HG02798 (cell line): Measurements from ENCODE around the gene BAHCC1.

Experiments
- ATAC-seq: cut with Tn5 transposase; IDR thresholded peaks from one replicate; pipeline ENCODE4 v1.9.1; 2021; ENCODE audit warnings: mild to moderate bottlenecking; ENCODE audit not compliant: unreplicated experiment, poor library complexity

Gene BAHCC1

DNA sequence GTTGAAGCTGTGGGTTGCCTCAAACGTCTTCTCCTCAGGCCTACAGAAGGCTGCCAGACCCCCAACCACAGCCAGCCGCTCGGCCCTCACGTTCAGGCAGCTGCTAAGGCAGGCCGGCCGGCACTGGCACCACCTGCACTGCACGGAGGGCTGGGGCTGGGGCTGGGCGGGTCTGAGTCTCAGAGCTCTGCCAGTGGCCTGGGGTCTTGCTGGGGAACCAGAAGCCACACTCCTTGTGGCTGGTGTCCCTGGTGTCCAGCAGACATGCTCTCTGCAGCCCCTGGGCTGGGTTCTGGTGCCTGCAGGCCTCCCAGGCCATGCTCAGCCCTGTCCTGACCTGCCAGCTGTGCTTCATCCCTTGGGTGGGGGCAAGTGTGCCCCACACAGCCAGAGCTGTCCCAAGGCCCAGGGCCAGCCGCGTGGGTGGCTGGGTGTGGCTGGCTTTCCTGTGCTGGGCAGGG is 42.0 kb downstream of the BAHCC1 start:
- no peak for ATAC-seq

DNA sequence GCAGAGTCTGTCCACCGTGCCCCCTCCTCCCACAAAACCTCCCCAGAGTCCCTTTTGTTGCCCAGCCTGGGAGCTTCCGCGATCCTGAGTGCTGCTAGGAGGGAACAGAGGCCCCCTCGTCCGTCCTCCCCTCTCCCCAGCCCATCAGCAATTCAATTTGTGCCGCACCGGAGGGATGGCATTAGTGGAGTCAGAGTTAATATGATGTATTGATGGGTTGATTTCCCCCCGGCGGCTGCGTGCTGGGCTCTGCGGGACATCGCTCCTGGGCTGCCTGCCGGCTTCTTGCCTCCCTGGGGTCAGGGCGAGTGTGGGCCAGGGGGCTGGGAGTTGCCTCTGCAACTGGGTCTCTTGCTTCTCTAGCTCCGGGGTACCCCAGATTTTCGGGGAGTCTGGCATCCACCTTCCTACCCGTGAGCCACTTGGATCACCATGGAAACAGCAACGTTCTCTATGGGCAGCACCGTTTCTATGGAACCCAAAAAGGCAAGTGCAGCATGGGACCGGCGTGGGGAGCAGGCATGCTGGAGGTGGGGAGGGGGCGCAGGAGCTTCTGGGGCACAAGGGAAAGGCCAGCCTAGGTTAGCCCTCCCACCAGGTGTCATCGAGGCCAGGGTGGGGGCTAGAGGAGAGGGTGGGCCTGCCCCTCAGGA is 42.9 kb downstream of the BAHCC1 start:
- ATAC-seq, result no peak

DNA sequence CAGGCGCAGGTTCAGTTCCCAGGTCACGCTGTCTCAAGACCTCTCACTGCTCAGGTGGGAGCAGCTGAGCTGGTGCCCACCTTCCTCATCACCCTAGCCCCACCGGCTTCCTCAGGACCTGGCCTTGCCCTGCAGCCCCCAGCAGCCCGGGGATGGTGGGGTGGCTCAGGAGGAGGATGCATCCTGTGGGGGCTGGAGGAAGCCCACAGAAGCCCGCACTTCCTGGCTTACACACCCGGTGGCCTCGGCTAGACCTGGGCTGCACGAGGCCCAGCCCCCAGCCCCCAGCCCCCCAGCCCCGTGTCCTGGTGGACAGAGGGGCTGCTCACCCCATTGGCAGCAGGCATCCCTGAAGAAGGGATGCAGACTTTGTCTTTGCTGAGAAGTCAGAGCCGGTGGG is 43.4 kb downstream of the BAHCC1 start:
- no peak for ATAC-seq

- no peak for ATAC-seq
Measured at GRCh38 chr17:81440051-81440471, 44.8 kb downstream of the BAHCC1 start.

GRCh38 chr17:81440511-81441244 is 45.4 kb downstream of the BAHCC1 start:
- ATAC-seq, result no peak

DNA sequence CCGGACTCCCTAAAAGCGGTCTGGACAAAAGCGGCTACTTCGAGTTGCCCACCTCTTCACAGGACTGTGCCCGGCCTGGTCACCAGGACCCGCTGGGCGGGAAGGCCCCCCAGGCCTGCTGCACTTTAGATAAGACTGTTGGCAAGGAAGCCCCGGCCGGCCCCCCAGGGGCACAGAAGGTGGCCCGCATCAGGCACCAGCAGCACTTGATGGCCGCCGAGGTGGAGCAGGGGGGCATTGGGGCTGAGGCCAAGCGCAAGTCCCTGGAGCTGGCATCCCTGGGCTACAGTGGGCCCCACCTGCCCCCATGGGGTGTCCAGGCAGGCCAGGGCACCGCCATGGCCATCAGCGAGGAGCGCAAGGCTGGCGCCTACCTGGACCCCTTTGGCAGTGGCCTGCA is 47.5 kb downstream of the BAHCC1 start:
- no peak for ATAC-seq

DNA sequence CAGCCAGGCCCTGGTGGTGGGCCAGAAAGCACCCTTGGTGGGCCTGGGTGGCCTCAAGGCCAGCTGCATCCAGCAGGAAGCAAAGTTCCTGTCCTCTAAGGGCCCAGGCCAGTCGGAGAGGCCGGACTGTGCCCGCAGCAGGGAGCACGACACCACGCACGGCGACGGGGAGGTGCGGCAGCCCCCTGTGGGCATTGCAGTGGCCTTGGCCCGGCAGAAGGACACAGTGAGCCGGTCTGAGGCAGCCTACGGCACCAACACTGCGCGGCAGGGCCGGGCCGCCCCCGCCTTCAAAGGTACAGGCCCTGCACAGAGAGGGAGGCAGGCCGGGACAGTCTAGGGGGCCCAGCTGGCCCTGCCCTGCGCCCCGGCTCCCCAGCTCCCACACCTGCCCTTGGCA is 48.0 kb downstream of the BAHCC1 start:
- no peak for ATAC-seq

DNA sequence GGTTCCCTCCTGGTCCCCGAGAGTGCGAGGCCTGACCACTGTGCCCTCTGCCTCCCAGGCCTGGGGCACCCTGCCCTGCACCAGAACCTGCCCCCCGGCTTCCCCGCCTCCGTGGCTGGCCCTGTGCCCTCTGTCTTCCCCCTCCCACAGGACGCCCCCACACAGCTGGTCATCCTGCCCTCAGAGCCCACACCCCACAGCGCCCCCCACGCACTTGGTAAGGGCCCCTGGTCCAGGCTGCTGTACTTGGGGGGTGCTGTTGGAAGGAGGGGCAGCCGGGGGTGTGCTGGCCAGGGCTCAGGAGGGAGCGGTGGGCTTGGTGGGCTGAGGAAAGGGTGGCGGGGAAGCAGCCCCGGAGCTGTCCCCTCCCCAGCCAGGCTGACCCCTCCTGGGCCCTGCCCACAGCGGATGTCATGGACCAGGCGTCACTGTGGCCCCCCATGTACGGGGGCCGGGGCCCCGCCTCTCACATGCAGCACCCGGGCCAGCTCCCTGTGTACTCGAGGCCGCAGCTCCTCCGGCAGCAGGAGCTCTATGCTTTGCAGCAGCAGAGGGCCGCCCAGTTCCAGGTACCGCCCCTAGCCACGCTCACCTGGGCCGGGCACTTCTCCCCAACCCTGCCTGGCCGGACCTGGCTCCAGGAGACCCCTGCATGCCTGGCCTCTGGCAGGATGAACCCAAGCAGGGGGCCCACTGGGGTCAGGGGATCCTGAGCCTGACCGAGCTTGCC is 49.5 kb downstream of the BAHCC1 start:
- no peak for ATAC-seq

DNA sequence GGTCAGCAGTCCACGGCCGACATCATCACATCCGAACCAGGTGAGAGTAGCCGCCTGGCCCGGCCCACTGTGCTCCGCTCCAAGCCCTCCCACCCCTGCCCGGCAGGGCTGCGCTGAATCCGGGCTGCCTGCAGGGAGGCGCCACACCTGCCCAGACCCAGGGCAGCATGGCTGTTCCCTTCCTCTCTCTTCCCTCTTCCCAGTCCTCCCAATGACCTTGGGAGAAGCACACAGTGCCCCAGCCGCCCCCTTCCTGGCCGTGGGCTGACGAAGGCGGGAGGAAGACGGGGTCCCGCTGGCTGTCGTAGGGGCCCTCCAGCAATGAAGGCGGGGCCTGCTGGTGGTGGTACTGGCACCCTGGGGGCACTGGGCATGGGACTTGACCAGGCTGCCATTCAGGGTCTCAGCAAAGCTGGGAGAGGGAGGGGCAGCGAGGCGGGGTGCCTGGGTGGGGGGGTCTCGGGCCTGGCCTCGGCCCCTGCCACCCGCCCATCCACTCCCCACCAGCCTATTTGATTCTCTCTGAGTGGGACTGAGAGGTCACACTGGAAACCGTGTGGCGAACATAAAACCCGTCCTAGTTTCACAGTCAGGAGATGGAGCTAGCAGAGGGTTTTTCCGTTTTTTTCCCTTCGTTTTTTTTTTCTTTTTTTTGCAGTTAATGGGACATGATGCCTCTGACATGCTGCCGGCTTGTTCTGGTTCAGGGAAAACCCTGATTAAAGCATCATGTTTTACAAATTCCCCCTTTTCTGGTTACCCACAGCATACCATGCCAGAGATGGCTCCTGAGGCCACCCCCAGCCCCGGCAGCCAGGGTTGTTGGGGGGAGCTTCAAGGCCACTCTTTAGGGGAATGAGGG is 50.6 kb downstream of the BAHCC1 start:
- ATAC-seq, result no peak

GRCh38 chr17:81447331-81447933 is 52.2 kb downstream of the BAHCC1 start:
- no peak for ATAC-seq

GRCh38 chr17:81448442-81448841 is 53.2 kb downstream of the BAHCC1 start:
- ATAC-seq, result no peak

- no peak for ATAC-seq
Measured at GRCh38 chr17:81448950-81449349, 53.7 kb downstream of the BAHCC1 start.

DNA sequence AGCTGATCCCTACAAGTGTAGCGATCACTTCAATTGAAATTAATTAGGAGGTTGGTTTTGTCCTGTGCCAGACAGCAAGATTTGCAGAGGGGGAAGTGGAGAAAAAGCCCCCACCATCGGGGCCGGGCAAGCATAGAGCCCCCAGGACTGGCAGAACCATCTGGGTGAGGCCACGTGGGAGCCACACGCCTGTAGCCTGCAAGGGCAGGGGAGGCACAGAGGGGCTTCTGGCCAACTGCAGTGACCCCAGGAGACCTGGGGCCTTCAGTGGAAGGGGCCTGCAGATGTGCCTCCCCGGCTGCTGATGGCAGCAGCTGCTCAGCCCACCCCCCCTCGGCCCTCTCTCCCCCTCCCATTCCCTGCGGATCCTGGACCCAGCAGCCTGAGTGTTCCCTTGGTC is 54.1 kb downstream of the BAHCC1 start:
- no peak for ATAC-seq

GRCh38 chr17:81451823-81452222 is 56.6 kb downstream of the BAHCC1 start:
- ATAC-seq, result no peak

DNA sequence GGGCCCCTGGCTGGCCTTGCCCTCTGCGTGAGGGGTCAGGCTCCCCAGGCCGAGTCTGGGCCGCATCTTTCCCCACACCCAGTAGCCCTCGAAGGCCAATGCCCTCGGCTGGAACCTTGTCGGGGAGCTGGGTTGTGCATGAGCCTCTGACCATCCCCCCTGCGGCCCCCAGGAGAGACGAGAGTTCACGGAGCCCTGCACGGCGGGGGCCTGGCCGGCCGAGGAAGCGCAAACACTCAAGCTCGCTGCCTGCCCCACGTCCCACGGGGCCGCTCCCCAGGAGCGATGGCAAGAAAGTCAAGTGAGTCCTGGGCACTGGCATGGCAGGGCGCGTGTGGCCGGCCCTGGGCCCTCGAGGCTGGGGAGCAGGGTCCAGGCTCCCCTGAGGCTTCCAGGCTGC is 57.3 kb downstream of the BAHCC1 start:
- ATAC-seq, result no peak

- no peak for ATAC-seq
Measured at GRCh38 chr17:81453076-81453475, 57.8 kb downstream of the BAHCC1 start.

GRCh38 chr17:81453712-81454111 is 58.5 kb downstream of the BAHCC1 start:
- no peak for ATAC-seq

DNA sequence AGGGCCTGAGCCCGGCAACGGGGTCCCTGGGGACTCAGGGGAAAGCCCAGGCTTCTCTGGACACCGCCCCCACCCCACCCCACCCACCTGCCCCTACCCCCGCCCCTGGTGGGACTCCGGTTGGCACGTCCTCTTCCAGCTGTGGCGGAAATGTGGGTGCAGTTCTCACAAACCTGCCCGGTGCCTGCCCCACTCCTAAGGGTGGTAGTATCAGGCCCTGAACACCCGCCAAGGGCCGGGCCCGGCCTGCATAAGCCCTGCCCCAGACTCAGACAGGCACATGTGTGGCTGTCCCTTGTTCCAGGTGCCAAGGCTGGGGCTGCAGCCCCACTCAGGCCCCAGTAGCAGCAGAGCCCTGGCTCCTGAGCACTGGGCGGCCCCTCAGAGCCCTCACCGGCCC is 59.2 kb downstream of the BAHCC1 start:
- ATAC-seq, result no peak

DNA sequence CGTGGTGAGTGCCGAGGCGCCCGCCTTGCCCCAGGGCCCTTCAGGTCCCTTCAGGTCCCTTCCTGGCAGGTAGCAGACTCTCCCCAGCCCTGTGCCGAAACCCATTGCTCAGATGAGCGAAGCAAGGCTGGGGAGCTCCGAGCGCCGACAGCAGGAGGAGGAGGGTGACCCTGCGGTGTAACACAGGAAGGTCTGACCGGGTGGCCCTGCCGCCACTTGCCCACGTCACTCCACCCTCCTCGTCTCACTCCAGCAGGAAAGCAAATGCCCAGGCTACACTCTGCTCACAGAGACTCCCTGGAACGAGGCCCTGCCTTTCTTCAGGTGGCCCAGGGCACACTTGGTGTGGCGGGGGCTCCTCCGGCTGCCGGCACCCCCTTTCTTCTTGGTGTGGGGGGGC is 60.1 kb downstream of the BAHCC1 start:
- no peak for ATAC-seq

DNA sequence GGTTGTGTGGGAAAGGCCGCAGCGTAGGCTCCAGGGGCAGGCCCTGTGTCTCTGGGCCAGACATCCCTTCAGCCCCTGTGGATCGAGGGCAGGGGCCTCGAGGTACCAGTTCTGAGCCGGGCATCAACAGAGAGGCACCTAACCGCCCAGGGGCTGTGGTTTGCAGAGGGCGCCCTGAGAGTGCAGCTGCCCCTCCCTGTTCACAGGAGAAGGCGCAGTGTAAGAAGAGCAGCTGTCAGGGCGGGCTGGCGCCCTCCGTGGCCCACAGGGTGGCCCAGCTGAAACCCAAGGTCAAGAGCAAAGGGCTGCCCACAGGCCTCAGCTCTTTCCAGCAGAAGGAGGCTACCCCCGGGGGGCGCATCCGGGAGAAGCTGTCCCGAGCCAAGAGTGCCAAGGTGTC is 60.8 kb downstream of the BAHCC1 start:
- no peak for ATAC-seq
